Hepatocyte (in vitro differentiated cells): ENCODE results near the gene PIK3C2B.

ENCODE experiments used
- EZH2 ChIP-seq: fragments of 200-600 bp; sonication (generic); IDR thresholded peaks from 2 replicates; pipeline ENCODE4 v1.6.1; 2016; ENCODE audit warnings: antibody characterized with exemption, mild to moderate bottlenecking, borderline replicate concordance
- TF ChIP-seq, protein P1 (sequence below): fragments of 200-600 bp; sonication (generic); IDR thresholded peaks from 2 replicates; pipeline ENCODE4 v1.5.1; 2016; ENCODE audit warnings: antibody characterized with exemption, mild to moderate bottlenecking; ENCODE audit not compliant: poor library complexity

DNA sequence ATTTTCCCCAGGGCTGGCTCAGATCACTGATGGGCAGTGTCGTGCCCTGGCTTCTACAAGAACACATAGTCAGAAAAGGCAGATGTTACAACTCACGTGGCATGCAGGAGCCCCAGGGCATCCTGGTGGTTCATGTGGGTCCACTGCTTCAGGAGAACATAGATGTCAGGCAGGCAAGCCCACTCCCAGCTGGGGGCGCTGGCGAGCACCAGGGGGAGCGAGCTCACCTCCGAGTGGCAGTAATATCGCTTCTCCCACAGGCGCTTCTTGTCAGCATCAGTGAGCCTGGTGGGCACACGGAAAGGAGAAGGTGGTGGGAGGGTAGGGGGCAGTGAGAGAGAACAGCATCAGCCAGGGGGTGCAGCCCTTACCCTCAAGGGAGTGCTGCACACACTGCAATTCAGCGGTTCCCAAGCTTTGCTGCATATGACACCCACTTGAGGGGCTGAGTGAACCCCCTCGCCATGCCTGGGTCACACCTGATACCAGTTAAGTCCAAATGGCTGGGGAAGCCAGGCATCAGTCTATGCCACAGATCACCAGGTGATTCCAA is 48.7 kb downstream of the PIK3C2B start:
- TF ChIP-seq, protein P1, sequence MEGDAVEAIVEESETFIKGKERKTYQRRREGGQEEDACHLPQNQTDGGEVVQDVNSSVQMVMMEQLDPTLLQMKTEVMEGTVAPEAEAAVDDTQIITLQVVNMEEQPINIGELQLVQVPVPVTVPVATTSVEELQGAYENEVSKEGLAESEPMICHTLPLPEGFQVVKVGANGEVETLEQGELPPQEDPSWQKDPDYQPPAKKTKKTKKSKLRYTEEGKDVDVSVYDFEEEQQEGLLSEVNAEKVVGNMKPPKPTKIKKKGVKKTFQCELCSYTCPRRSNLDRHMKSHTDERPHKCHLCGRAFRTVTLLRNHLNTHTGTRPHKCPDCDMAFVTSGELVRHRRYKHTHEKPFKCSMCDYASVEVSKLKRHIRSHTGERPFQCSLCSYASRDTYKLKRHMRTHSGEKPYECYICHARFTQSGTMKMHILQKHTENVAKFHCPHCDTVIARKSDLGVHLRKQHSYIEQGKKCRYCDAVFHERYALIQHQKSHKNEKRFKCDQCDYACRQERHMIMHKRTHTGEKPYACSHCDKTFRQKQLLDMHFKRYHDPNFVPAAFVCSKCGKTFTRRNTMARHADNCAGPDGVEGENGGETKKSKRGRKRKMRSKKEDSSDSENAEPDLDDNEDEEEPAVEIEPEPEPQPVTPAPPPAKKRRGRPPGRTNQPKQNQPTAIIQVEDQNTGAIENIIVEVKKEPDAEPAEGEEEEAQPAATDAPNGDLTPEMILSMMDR = peak; percentile 32
- TF ChIP-seq EZH2 = no peak
